Measurements from ENCODE around the gene PHACTR2.

- TF ChIP-seq, protein P1, sequence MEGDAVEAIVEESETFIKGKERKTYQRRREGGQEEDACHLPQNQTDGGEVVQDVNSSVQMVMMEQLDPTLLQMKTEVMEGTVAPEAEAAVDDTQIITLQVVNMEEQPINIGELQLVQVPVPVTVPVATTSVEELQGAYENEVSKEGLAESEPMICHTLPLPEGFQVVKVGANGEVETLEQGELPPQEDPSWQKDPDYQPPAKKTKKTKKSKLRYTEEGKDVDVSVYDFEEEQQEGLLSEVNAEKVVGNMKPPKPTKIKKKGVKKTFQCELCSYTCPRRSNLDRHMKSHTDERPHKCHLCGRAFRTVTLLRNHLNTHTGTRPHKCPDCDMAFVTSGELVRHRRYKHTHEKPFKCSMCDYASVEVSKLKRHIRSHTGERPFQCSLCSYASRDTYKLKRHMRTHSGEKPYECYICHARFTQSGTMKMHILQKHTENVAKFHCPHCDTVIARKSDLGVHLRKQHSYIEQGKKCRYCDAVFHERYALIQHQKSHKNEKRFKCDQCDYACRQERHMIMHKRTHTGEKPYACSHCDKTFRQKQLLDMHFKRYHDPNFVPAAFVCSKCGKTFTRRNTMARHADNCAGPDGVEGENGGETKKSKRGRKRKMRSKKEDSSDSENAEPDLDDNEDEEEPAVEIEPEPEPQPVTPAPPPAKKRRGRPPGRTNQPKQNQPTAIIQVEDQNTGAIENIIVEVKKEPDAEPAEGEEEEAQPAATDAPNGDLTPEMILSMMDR (IDR thresholded peaks at IDR 0.05): no peak
- TF ChIP-seq EP300 (IDR thresholded peaks at IDR 0.05) (no peak), POLR2AphosphoS5 (IDR thresholded peaks at IDR 0.05) (no peak)
Measured at GRCh38 chr6:143845033-143845432, 167.3 kb downstream of the PHACTR2 start.
